Measurements from ENCODE around the gene DGKB. TPM values are rescaled to one million over a fixed set of nuclear protein-coding genes. Genes with fewer than 3 reads are reported as not detected.

Gene DGKB
- total and polyA plus RNA-seq, 2 donors from 2014 or later, result 0.26 to 1.5 TPM

GRCh38 chr7:14497390-14497789 is 405.2 kb downstream of the DGKB start:
- H3K27ac ChIP-seq (ENCODE audit: low read depth in 2 of 2, low read length in 2 of 2), result no peak overlapping the region
- H3K27me3 ChIP-seq (ENCODE audit: control insufficient read depth, insufficient read depth, low read length), result no peaks in the 10 kb centered on the region
- FAIRE-seq (no peak), DNase-seq (no peak)
- no peak for TF ChIP-seq CTCF (IDR thresholded peaks at IDR 0.05; ENCODE audit: borderline replicate concordance, extremely low read depth, insufficient read depth)
- intact Hi-C loops (cut with DNase I), result no loop called here
- no peak overlapping the region for H3K4me3 ChIP-seq (ENCODE audit: low read length in 3 of 3)
- no peaks in the 10 kb centered on the region for H3K36me3 ChIP-seq (ENCODE audit: control insufficient read depth in 2 of 3, insufficient read depth in 3 of 3, low read length in 3 of 3)
- no peaks in the 10 kb centered on the region for H3K4me1 ChIP-seq (ENCODE audit: control insufficient read depth in 2 of 3, insufficient read depth in 2 of 3, low read depth in 1 of 3, low read length in 3 of 3)
- H3K9ac ChIP-seq (ENCODE audit: low read length in 3 of 3), result no peak overlapping the region
- peaks cover 0 to 6% (median 0%) of the 10 kb centered on the region in 3 donors for H3K9me3 ChIP-seq (ENCODE audit: control insufficient read depth in 2 of 3, insufficient read depth in 1 of 3, low read length in 3 of 3)

GRCh38 chr7:14495633-14496032 is 406.9 kb downstream of the DGKB start:
- no peak for FAIRE-seq
- H3K36me3 ChIP-seq (ENCODE audit: control insufficient read depth in 2 of 3, insufficient read depth in 3 of 3, low read length in 3 of 3), result no peaks in the 10 kb centered on the region
- no peaks in the 10 kb centered on the region for H3K27me3 ChIP-seq (ENCODE audit: control insufficient read depth, insufficient read depth, low read length)
- H3K9ac ChIP-seq (ENCODE audit: low read length in 3 of 3), result no peak overlapping the region
- H3K9me3 ChIP-seq (ENCODE audit: control insufficient read depth in 2 of 3, insufficient read depth in 1 of 3, low read length in 3 of 3), result no peaks in the 10 kb centered on the region
- intact Hi-C loops (cut with DNase I), result no loop called here
- peak overlapping the region in 2 of 3 donors; percentile 15 to 30 for H3K4me3 ChIP-seq (ENCODE audit: low read length in 3 of 3)
- no peaks in the 10 kb centered on the region for H3K4me1 ChIP-seq (ENCODE audit: control insufficient read depth in 2 of 3, insufficient read depth in 2 of 3, low read depth in 1 of 3, low read length in 3 of 3)
- no peak for DNase-seq
- no peak overlapping the region for H3K27ac ChIP-seq (ENCODE audit: low read depth in 2 of 2, low read length in 2 of 2)
- no peak for TF ChIP-seq CTCF (IDR thresholded peaks at IDR 0.05; ENCODE audit: borderline replicate concordance, extremely low read depth, insufficient read depth)

- no peak for TF ChIP-seq CTCF (IDR thresholded peaks at IDR 0.05; ENCODE audit: borderline replicate concordance, extremely low read depth, insufficient read depth)
- Histone ChIP-seq H3K4me3 (ENCODE audit: low read length in 3 of 3) (no peak overlapping the region), H3K27me3 (ENCODE audit: control insufficient read depth, insufficient read depth, low read length) (no peaks in the 10 kb centered on the region), H3K9me3 (ENCODE audit: control insufficient read depth in 2 of 3, insufficient read depth in 1 of 3, low read length in 3 of 3) (no peaks in the 10 kb centered on the region), H3K36me3 (ENCODE audit: control insufficient read depth in 2 of 3, insufficient read depth in 3 of 3, low read length in 3 of 3) (no peaks in the 10 kb centered on the region), H3K9ac (ENCODE audit: low read length in 3 of 3) (no peak overlapping the region), H3K27ac (ENCODE audit: low read depth in 2 of 2, low read length in 2 of 2) (no peak overlapping the region), H3K4me1 (ENCODE audit: control insufficient read depth in 2 of 3, insufficient read depth in 2 of 3, low read depth in 1 of 3, low read length in 3 of 3) (no peaks in the 10 kb centered on the region)
- no peak for DNase-seq
- FAIRE-seq, result no peak
- intact Hi-C loops (cut with DNase I), result no loop called here
Measured at GRCh38 chr7:14487701-14488395, 414.7 kb downstream of the DGKB start.

- no peaks in the 10 kb centered on the region for H3K27me3 ChIP-seq (ENCODE audit: control insufficient read depth, insufficient read depth, low read length)
- H3K36me3 ChIP-seq (ENCODE audit: control insufficient read depth in 2 of 3, insufficient read depth in 3 of 3, low read length in 3 of 3), result no peaks in the 10 kb centered on the region
- H3K4me3 ChIP-seq (ENCODE audit: low read length in 3 of 3), result no peak overlapping the region
- FAIRE-seq, result no peak
- H3K27ac ChIP-seq (ENCODE audit: low read depth in 2 of 2, low read length in 2 of 2), result no peak overlapping the region
- no peaks in the 10 kb centered on the region for H3K9me3 ChIP-seq (ENCODE audit: control insufficient read depth in 2 of 3, insufficient read depth in 1 of 3, low read length in 3 of 3)
- TF ChIP-seq CTCF (IDR thresholded peaks at IDR 0.05; ENCODE audit: borderline replicate concordance, extremely low read depth, insufficient read depth), result no peak
- H3K4me1 ChIP-seq (ENCODE audit: control insufficient read depth in 2 of 3, insufficient read depth in 2 of 3, low read depth in 1 of 3, low read length in 3 of 3), result no peaks in the 10 kb centered on the region
- no peak for DNase-seq
- no peak overlapping the region for H3K9ac ChIP-seq (ENCODE audit: low read length in 3 of 3)
- intact Hi-C loops (cut with DNase I), result no loop called here
Measured at GRCh38 chr7:14483663-14484062, 418.9 kb downstream of the DGKB start.

All from kidney (tissue), 14 donors.